ENCODE results near the gene ARID5A.

GRCh38 chr2:96537734-96538486 is 1.4 kb downstream of the ARID5A start:
- TF ChIP-seq, protein P1, sequence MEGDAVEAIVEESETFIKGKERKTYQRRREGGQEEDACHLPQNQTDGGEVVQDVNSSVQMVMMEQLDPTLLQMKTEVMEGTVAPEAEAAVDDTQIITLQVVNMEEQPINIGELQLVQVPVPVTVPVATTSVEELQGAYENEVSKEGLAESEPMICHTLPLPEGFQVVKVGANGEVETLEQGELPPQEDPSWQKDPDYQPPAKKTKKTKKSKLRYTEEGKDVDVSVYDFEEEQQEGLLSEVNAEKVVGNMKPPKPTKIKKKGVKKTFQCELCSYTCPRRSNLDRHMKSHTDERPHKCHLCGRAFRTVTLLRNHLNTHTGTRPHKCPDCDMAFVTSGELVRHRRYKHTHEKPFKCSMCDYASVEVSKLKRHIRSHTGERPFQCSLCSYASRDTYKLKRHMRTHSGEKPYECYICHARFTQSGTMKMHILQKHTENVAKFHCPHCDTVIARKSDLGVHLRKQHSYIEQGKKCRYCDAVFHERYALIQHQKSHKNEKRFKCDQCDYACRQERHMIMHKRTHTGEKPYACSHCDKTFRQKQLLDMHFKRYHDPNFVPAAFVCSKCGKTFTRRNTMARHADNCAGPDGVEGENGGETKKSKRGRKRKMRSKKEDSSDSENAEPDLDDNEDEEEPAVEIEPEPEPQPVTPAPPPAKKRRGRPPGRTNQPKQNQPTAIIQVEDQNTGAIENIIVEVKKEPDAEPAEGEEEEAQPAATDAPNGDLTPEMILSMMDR (IDR thresholded peaks at IDR 0.05) = no peak
- no peak for TF ChIP-seq POLR2AphosphoS5 (IDR thresholded peaks at IDR 0.05)
